Ishikawa (cell line): ENCODE data around the gene CALML6.

Experiments
- CEBPB ChIP-seq: IDR thresholded peaks from 2 replicates; pipeline ENCODE4 v1.6.1; 2012
- CREB1 ChIP-seq: IDR thresholded peaks from 2 replicates; pipeline ENCODE4 v1.6.1; 2012; ENCODE audit warnings: low read depth
- EGR1 ChIP-seq: IDR thresholded peaks from 2 replicates; pipeline ENCODE4 v1.6.1; 2012
- EP300 ChIP-seq: IDR thresholded peaks from 2 replicates; pipeline ENCODE4 v1.6.1; 2012; ENCODE audit warnings: borderline replicate concordance
- FOXM1 ChIP-seq: IDR thresholded peaks from 2 replicates; pipeline ENCODE4 v1.6.1; 2012; ENCODE audit warnings: low read depth, borderline replicate concordance
- NFIC ChIP-seq: IDR thresholded peaks from 2 replicates; pipeline ENCODE4 v1.6.1; 2012
- RAD21 ChIP-seq: IDR thresholded peaks from 2 replicates; pipeline ENCODE4 v1.6.1; 2012; ENCODE audit warnings: low read depth
- TAF1 ChIP-seq: IDR thresholded peaks from 2 replicates; pipeline ENCODE4 v1.6.1; 2012; ENCODE audit warnings: low read depth, mild to moderate bottlenecking
- TCF12 ChIP-seq: IDR thresholded peaks from 2 replicates; pipeline ENCODE4 v1.6.1; 2012; ENCODE audit warnings: low read depth
- TEAD4 ChIP-seq: IDR thresholded peaks from 2 replicates; pipeline ENCODE4 v1.6.1; 2012
- YY1 ChIP-seq: IDR thresholded peaks from 2 replicates; pipeline ENCODE4 v1.6.1; 2012; ENCODE audit warnings: low read depth
- ZBTB7A ChIP-seq: IDR thresholded peaks from 2 replicates; pipeline ENCODE4 v1.6.1; 2012; ENCODE audit warnings: low read depth
- TF ChIP-seq, protein P1 (sequence below): IDR thresholded peaks from 2 replicates; pipeline ENCODE4 v1.6.1; 2012
- TF ChIP-seq, protein P2 (sequence below): IDR thresholded peaks from 2 replicates; pipeline ENCODE4 v1.6.1; 2012
- TF ChIP-seq, protein P3 (sequence below): IDR thresholded peaks from 2 replicates; pipeline ENCODE4 v1.6.1; 2012; ENCODE audit warnings: low read depth, mild to moderate bottlenecking

The CALML6 gene

DNA sequence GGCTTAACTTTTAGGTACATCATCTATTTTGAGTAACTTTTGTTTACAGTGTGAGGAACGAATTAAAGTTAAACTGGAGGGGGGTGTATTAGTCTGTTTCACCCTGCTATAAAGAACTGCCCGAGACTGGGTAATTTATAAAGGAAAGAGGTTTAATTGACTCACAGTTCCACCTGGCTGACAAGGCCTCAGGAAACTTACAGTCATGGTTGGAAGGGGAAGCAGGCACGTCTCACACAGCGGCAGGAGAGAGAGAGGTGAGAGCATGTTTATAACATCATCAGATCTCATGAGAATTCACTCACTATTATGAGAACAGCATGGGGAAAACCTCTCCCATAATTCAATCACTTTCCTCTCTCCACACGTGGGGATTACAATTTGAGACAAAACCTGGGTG lies 35.9 kb downstream of the CALML6 start:
- no peak for TF ChIP-seq EP300
- TF ChIP-seq TCF12: no peak
- no peak for TF ChIP-seq RAD21
- TF ChIP-seq YY1: no peak
- TF ChIP-seq, protein P1, sequence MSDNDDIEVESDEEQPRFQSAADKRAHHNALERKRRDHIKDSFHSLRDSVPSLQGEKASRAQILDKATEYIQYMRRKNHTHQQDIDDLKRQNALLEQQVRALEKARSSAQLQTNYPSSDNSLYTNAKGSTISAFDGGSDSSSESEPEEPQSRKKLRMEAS: no peak
- no peak for TF ChIP-seq NFIC
- TF ChIP-seq TAF1: no peak
- TF ChIP-seq FOXM1: no peak
- TF ChIP-seq, protein P2, sequence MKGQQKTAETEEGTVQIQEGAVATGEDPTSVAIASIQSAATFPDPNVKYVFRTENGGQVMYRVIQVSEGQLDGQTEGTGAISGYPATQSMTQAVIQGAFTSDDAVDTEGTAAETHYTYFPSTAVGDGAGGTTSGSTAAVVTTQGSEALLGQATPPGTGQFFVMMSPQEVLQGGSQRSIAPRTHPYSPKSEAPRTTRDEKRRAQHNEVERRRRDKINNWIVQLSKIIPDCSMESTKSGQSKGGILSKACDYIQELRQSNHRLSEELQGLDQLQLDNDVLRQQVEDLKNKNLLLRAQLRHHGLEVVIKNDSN: no peak
- TF ChIP-seq EGR1: no peak
- no peak for TF ChIP-seq ZBTB7A
- TF ChIP-seq CEBPB: no peak
- TF ChIP-seq, protein P3, sequence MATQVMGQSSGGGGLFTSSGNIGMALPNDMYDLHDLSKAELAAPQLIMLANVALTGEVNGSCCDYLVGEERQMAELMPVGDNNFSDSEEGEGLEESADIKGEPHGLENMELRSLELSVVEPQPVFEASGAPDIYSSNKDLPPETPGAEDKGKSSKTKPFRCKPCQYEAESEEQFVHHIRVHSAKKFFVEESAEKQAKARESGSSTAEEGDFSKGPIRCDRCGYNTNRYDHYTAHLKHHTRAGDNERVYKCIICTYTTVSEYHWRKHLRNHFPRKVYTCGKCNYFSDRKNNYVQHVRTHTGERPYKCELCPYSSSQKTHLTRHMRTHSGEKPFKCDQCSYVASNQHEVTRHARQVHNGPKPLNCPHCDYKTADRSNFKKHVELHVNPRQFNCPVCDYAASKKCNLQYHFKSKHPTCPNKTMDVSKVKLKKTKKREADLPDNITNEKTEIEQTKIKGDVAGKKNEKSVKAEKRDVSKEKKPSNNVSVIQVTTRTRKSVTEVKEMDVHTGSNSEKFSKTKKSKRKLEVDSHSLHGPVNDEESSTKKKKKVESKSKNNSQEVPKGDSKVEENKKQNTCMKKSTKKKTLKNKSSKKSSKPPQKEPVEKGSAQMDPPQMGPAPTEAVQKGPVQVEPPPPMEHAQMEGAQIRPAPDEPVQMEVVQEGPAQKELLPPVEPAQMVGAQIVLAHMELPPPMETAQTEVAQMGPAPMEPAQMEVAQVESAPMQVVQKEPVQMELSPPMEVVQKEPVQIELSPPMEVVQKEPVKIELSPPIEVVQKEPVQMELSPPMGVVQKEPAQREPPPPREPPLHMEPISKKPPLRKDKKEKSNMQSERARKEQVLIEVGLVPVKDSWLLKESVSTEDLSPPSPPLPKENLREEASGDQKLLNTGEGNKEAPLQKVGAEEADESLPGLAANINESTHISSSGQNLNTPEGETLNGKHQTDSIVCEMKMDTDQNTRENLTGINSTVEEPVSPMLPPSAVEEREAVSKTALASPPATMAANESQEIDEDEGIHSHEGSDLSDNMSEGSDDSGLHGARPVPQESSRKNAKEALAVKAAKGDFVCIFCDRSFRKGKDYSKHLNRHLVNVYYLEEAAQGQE: no peak
- TF ChIP-seq CREB1: no peak
- TF ChIP-seq TEAD4: no peak

DNA sequence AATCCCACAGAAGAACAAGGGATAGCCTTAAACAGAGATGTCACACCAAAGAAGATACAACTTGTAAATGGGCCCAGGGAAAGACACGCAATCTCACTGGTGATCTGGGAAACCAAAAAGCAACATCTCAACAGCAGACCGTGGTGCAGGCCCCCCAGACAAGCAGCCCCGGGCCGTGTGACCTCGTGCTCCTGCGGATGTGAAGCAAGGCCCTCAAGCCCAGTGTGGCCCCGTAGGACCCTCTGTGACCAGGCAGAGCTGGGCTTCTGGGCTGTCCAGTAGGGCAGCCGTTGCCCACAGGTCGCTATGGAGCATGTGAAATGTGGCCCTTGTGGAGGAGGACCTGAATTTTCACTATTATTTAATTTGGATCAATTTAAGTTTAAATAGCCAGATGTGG lies 39.0 kb downstream of the CALML6 start:
- TF ChIP-seq TAF1 (no peak), NFIC (no peak), ZBTB7A (no peak), TCF12 (no peak), CEBPB (no peak), FOXM1 (no peak), CREB1 (no peak), RAD21 (no peak), EGR1 (no peak), TEAD4 (no peak), EP300 (no peak), YY1 (no peak)
- TF ChIP-seq, protein P1: no peak
- TF ChIP-seq, protein P2: no peak
- TF ChIP-seq, protein P3: no peak

DNA sequence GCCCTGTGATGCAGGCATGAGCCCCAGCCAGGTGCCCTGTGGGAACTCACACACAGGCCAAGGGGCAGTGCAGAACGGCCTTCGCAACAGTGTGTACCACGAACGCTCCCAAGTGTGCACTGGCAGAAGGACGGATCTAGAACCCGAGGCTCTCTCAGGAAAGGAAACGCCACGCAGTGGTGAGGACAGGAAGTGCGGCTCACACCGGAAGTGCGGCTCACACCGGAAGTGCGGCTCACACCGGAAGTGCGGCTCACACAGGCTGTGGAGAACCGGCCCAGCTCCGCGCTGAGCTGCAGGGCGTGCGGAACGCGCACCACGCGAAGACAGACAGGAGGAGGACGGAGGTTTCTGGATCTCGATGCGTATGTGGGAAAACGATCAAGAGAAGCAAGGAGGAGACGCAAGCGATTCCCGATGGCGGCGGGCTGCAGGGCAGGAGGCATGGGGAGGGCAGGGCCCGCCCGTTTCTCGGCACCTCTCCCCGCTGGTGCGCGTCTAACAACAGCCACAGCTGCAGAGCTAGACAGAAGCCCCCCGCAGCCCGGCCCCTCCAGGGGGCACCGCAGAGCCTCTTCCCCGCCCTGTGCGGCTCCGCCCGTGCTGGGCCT lies 39.9 kb downstream of the CALML6 start:
- TF ChIP-seq FOXM1 (no peak), TCF12 (no peak), CREB1 (no peak), RAD21 (no peak), YY1 (no peak), TEAD4 (no peak), CEBPB (no peak), NFIC (no peak)
- TF ChIP-seq, protein P2: no peak
- TF ChIP-seq, protein P3: no peak

DNA sequence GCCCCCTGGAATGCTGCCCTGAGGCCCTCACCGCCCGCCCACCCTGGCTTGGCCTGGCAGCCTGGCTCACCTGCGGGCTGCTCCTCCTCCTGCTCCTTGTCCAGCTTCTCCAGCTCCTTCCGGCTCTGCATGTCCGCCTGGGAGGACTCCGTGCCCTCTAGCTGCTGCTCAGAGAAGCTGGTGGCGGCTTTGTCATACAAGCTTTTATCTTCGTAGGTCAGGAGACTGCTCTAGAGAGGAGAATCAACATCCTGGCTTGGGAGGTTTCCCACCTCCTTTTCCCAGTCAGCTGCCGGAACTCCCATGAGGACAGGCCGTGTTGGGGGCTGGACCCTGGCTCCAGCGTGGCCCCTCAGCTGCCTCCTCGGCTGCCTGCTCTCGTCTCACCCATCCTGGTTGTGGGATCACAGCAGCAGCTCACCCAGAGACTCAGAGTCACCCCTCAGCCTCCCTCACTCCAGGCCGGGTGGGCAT lies 40.6 kb downstream of the CALML6 start:
- TF ChIP-seq CEBPB (no peak), NFIC (no peak), EGR1 (no peak), TCF12 (no peak), EP300 (no peak), TEAD4 (no peak), YY1 (no peak), RAD21 (no peak), FOXM1 (no peak), CREB1 (no peak), ZBTB7A (no peak), TAF1 (no peak)
- TF ChIP-seq, protein P1: no peak
- TF ChIP-seq, protein P3: no peak
- TF ChIP-seq, protein P2: no peak
